HEK293T (cell line): ENCODE data around the gene DNAH17.

Experiments used
- ARNT ChIP-seq: fragments of 450-650 bp; IDR thresholded peaks from 2 replicates; pipeline ENCODE4 v1.6.1; 2017; ENCODE audit warnings: mild to moderate bottlenecking
- BHLHE40 ChIP-seq: fragments of 450-650 bp; IDR thresholded peaks from 2 replicates; pipeline ENCODE4 v1.6.1; 2016; ENCODE audit warnings: mild to moderate bottlenecking, moderate library complexity, borderline replicate concordance
- CTBP1 ChIP-seq: fragments of 450-650 bp; IDR thresholded peaks from 2 replicates; pipeline ENCODE4 v1.6.1; 2016; ENCODE audit warnings: borderline replicate concordance
- ELF4 ChIP-seq: fragments of 450-650 bp; IDR thresholded peaks from 2 replicates; pipeline ENCODE4 v1.6.1; 2017; ENCODE audit warnings: antibody characterized with exemption
- FOXA1 ChIP-seq: fragments of 450-650 bp; IDR thresholded peaks from 2 replicates; pipeline ENCODE4 v1.6.1; 2016; ENCODE audit warnings: mild to moderate bottlenecking
- FOXK2 ChIP-seq: fragments of 450-650 bp; IDR thresholded peaks from 2 replicates; pipeline ENCODE4 v1.6.1; 2016; ENCODE audit warnings: mild to moderate bottlenecking
- FOXM1 ChIP-seq: fragments of 450-650 bp; IDR thresholded peaks from 2 replicates; pipeline ENCODE4 v1.6.1; 2017; ENCODE audit warnings: mild to moderate bottlenecking, borderline replicate concordance
- HDGF ChIP-seq: fragments of 450-650 bp; IDR thresholded peaks from 2 replicates; pipeline ENCODE4 v1.6.1; 2017; ENCODE audit warnings: antibody characterized with exemption, borderline replicate concordance
- LEF1 ChIP-seq: fragments of 450-650 bp; IDR thresholded peaks from 2 replicates; pipeline ENCODE4 v1.6.1; 2017; ENCODE audit warnings: mild to moderate bottlenecking, borderline replicate concordance
- SP1 ChIP-seq: fragments of 450-650 bp; IDR thresholded peaks from 2 replicates; pipeline ENCODE4 v1.6.1; 2017
- SUZ12 ChIP-seq: fragments of 450-650 bp; IDR thresholded peaks from 2 replicates; pipeline ENCODE4 v1.6.1; 2016; ENCODE audit warnings: mild to moderate bottlenecking
- TARDBP ChIP-seq: fragments of 450-650 bp; IDR thresholded peaks from 2 replicates; pipeline ENCODE4 v1.6.1; 2016
- ZNF384 ChIP-seq: fragments of 450-650 bp; IDR thresholded peaks from 2 replicates; pipeline ENCODE4 v1.6.1; 2016
- TF ChIP-seq, protein P1 (sequence below): fragments of 450-650 bp; IDR thresholded peaks from 2 replicates; pipeline ENCODE4 v1.6.1; 2016

DNA sequence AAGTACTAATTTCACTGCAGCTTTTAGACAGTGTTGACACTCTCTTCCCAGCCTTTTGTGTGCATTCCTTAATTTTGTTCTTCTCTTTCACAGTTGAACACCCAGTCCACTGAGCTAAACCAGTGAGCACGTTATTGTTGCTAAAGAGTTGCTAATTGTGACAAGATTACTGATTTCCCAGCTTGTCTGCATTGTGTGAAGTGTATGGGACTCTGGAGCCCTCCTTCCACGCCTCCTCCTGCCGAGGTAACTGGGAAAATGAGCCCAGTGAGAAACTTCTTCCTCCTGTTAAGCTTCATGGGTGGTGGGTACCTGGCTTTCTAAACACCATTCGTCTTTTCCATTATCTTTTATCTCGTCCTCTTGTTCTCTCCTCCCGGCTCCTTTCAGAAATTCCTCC is 29.8 kb upstream of the DNAH17 start:
- TF ChIP-seq, protein P1, sequence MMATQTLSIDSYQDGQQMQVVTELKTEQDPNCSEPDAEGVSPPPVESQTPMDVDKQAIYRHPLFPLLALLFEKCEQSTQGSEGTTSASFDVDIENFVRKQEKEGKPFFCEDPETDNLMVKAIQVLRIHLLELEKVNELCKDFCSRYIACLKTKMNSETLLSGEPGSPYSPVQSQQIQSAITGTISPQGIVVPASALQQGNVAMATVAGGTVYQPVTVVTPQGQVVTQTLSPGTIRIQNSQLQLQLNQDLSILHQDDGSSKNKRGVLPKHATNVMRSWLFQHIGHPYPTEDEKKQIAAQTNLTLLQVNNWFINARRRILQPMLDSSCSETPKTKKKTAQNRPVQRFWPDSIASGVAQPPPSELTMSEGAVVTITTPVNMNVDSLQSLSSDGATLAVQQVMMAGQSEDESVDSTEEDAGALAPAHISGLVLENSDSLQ: no peak
- TF ChIP-seq FOXA1 (no peak), FOXK2 (no peak), ARNT (no peak), BHLHE40 (no peak), SUZ12 (no peak), SP1 (no peak), FOXM1 (no peak), HDGF (no peak), LEF1 (no peak), ELF4 (no peak), TARDBP (no peak), CTBP1 (no peak), ZNF384 (no peak)
